GM18502 (cell line): ENCODE results near the gene ALKBH2.

Source experiments
- ATAC-seq: cut with Tn5 transposase; IDR thresholded peaks from one replicate; pipeline ENCODE4 v1.9.1; 2021; ENCODE audit warnings: mild to moderate bottlenecking; ENCODE audit not compliant: unreplicated experiment, poor library complexity

Gene ALKBH2

GRCh38 chr12:109115404-109115757, 22.1 kb upstream of the ALKBH2 start:
- ATAC-seq = no peak

- no peak for ATAC-seq
These were observed 21.4 kb upstream of the ALKBH2 start for GRCh38 chr12:109114644-109115043.

- ATAC-seq = no peak
These were observed 20.5 kb upstream of the ALKBH2 start for GRCh38 chr12:109113661-109114321.

GRCh38 chr12:109112720-109113465, 19.6 kb upstream of the ALKBH2 start:
- no peak for ATAC-seq

GRCh38 chr12:109110988-109111495, 17.8 kb upstream of the ALKBH2 start:
- no peak for ATAC-seq

GRCh38 chr12:109109746-109110350, 16.6 kb upstream of the ALKBH2 start:
- ATAC-seq = no peak

- no peak for ATAC-seq
These were observed 11.9 kb upstream of the ALKBH2 start for GRCh38 chr12:109105176-109105575.

GRCh38 chr12:109102491-109102890, 9.2 kb upstream of the ALKBH2 start:
- ATAC-seq = no peak

GRCh38 chr12:109100741-109101140, 7.5 kb upstream of the ALKBH2 start:
- no peak for ATAC-seq

GRCh38 chr12:109099431-109100020, 6.3 kb upstream of the ALKBH2 start:
- ATAC-seq = no peak

GRCh38 chr12:109098651-109099050, 5.4 kb upstream of the ALKBH2 start:
- ATAC-seq = no peak

GRCh38 chr12:109098183-109098604, 4.9 kb upstream of the ALKBH2 start:
- ATAC-seq = peak; percentile 23

- peak; percentile 85 for ATAC-seq
These were observed 4.3 kb upstream of the ALKBH2 start, which contains the start of gene UNG for GRCh38 chr12:109097435-109098182. Gene UNG, plus strand, starts transcription at chr12:109097597. Its CDS starts 83 bp downstream, at chr12:109097680.

GRCh38 chr12:109097140-109097434, 3.8 kb upstream of the ALKBH2 start:
- ATAC-seq = no peak

GRCh38 chr12:109092497-109093021, 713 bp downstream of the ALKBH2 start:
- no peak for ATAC-seq

- no peak for ATAC-seq
These were observed 3.6 kb downstream of the ALKBH2 start for GRCh38 chr12:109089683-109090082.

- ATAC-seq = no peak
These were observed 4.5 kb downstream of the ALKBH2 start for GRCh38 chr12:109088818-109089217.

- no peak for ATAC-seq
These were observed 6.0 kb downstream of the ALKBH2 start for GRCh38 chr12:109087250-109087649.

GRCh38 chr12:109085590-109085989, 7.7 kb downstream of the ALKBH2 start:
- no peak for ATAC-seq

GRCh38 chr12:109084425-109084824, 8.8 kb downstream of the ALKBH2 start:
- ATAC-seq = no peak
